GM12873 (cell line): Measurements from ENCODE around the gene TRABD2B.

Source experiments
- TF ChIP-seq, protein P1 (sequence below): IDR thresholded peaks from 2 replicates; pipeline ENCODE4 v1.5.1; 2012; ENCODE audit warnings: low read depth, mild to moderate bottlenecking, moderate library complexity, low read length, control low read depth; ENCODE audit not compliant: insufficient read depth; ENCODE audit errors: missing control alignments

Gene TRABD2B

DNA sequence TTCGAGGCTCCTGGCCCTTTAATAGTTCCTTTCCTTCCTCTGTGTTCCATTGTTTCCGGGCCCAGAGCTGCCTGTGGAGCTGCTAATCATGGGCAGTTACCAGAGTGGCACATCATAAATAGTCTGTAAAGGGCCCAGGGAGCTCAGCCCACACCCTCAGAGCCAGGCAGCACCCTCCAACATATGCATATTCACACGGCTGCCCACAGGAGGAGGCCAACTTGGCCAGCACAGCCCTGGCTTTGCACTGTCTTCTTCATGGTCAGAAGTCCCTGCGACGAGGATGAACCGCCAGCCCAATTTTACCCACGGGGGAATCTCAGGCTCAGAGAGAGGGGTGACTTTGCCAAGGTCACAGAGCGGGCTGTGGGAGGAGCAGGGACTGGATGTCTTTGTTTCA lies 172.5 kb downstream of the TRABD2B start:
- TF ChIP-seq, protein P1, sequence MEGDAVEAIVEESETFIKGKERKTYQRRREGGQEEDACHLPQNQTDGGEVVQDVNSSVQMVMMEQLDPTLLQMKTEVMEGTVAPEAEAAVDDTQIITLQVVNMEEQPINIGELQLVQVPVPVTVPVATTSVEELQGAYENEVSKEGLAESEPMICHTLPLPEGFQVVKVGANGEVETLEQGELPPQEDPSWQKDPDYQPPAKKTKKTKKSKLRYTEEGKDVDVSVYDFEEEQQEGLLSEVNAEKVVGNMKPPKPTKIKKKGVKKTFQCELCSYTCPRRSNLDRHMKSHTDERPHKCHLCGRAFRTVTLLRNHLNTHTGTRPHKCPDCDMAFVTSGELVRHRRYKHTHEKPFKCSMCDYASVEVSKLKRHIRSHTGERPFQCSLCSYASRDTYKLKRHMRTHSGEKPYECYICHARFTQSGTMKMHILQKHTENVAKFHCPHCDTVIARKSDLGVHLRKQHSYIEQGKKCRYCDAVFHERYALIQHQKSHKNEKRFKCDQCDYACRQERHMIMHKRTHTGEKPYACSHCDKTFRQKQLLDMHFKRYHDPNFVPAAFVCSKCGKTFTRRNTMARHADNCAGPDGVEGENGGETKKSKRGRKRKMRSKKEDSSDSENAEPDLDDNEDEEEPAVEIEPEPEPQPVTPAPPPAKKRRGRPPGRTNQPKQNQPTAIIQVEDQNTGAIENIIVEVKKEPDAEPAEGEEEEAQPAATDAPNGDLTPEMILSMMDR, result no peak

DNA sequence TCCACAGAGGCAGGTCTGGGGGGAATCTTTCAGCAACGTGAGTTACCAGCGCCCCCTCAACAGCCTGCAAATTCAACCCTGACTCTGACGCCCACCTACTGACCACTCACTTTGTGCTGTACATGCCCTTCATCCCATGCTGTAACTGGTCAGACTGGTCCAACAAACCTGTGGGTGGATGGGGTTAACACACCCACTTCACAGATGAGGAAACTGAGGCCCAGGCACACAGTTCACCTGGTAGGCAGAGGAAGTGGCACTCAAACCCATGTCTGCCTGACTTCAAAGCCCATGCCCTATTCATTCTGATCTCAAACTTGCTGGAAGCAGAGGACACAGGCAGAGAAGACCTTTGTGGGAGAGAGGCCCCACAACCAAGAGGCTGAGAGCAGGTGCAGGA lies 172.9 kb downstream of the TRABD2B start:
- TF ChIP-seq, protein P1, result no peak

DNA sequence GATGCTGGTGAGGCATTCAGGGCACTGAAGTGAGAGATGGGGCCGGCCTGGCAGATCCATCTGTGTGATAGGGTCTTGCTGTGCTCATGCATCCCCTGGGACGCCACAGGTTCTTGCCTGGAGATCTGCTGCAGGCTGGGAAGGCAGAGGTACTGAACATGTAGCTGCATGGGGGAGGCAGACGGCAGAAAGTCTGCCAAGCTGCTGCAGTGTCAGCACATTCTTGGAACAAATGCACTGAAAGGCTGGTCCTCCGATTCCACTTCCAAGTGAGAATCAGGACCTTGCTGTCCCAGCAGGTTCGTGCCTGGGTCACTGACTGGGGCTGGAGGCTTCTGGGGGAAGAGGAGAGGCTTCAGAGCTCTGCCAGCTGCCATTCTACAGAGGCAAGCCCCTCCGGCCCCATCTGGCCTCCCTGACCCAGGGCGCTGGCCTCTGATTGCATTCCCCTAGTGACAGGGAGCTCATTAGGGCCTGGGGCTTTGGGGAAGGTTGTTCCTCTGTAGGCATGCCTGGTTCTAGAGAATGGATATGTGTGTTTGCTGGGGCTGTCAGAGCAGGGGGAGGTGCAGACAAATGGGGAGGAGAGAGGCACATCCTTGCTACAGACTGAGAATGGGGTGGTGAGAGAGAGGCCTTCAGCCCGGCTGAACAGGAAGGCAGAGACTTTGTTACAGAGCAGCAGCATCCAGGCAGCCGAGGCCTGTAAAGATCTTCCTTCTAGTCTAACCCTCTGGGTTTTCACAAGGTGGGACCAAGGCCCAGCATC lies 174.0 kb downstream of the TRABD2B start:
- TF ChIP-seq, protein P1, result no peak

DNA sequence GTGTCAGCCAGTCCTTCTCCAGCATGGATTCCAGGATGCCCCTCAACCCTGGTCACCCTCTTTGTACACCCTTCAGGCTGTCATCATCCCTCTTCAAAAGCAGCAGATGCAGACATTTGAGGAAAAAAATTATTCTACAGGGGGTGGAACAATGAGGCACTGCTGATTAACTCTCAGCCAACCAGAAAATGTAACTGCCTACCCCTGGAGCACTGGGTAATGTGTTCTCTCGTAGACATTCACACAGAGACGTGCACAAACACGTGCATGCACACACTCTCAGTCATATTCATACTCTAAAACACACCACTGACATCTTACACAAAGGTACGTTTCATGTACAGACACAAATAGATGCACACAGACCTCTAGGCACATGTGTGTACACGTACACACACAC lies 175.4 kb downstream of the TRABD2B start:
- TF ChIP-seq, protein P1, result no peak

DNA sequence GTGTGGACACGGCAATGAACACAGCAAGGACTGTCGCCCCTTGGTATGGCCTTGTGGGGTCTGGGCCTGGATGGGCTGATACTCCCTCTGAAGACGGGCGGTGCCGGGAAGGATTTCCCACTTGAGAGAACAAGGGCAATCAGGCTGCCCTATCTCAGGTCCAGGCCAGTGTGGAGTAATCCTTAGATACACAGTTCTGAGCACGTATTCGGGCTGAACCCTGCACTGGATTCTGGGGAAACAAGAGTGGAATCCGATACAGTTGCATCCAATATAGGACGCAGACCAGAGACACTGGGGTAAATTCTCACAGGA lies 177.7 kb downstream of the TRABD2B start:
- TF ChIP-seq, protein P1, result no peak

DNA sequence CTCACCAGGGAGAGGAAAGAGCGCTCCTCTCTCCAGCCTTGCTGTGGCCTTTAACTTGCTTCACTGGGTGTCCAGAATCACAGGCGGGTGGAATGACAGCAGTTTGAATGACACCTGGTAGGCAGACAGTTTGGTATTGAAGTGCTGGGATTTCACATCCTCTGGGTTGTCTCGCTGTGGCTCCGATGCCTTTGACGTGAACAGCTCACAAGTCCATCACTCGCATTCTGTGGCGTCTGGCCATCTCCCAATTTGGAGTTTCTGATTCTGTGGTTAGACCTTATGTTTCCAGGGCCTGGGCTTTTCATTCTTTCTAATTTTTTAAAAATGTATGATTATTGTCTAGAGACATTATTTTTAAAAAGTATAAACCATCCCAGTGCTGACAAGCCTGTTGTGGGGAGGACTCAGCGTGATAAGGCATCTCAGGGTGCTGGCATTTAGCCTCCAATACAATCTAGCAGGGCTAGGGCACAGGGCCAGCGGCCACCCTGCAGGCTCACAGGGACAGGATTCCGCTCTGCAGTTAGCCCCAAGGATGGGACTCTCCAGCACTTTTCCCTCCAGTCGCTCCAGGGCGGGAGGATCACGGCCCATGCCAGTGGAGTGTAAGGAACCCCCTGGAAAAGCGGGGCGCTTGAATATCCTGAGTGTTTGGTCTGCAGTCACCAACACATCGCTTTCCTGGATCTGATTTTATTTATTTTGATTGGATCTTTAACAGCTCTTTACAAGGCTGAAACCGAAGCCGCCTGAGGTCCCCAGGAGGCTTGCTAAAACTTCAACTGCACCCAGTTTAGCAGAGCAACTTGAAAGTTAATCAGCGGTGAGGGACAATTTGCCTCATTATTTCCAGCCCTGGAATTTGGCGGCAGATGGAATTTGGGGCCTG lies 178.3 kb downstream of the TRABD2B start:
- TF ChIP-seq, protein P1, result no peak

DNA sequence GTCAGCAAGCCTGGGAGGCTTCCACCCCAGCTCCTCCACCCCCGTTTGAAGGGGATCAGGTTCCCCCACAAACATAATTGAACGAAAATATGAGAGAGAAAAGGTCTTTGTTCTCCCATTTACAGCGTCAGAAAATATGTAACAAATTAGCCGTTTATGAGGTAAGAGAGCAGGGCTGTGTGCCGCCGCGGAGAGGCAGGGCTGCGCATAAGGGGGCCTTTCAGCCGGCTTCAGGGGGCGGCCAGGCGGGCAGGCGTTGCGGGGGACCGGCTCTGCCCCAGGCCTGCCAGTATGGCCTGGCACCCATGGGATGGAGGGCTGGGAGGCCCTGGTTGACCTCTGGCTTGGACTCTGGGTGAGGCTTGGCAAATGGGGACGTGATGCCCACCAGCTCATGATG lies 179.3 kb downstream of the TRABD2B start:
- TF ChIP-seq, protein P1, result no peak
